ENCODE results near the gene CHID1. TPM values are rescaled to one million over a fixed set of nuclear protein-coding genes. Genes with fewer than 3 reads are reported as not detected.

The CHID1 gene
- total and polyA plus RNA-seq, 2 donors (not counting 1 experiment from before 2014, with no cell fraction given): 31.0 to 68.1 TPM

GRCh38 chr11:954392-955153 lies 44.0 kb upstream of the CHID1 start:
- Histone ChIP-seq H3K27me3 (replicated peaks in 1 of 4; ENCODE audit: control extremely low read depth in 1 of 4, control insufficient read depth in 3 of 4, insufficient read depth in 4 of 4, low read length in 3 of 4) (no peaks in the 10 kb centered on the region), H3K36me3 (replicated peaks in 1 of 2; ENCODE audit: control extremely low read depth in 1 of 2, control insufficient read depth in 1 of 2, extremely low read depth in 1 of 2, insufficient read depth in 2 of 2, low read length in 1 of 2) (peaks cover 0 to 10% of the 10 kb centered on the region in 2 experiments), H3K4me1 (ENCODE audit: control insufficient read depth in 2 of 2, insufficient read depth in 2 of 2, low read length in 2 of 2) (peaks cover 18% of the 10 kb centered on the region in 2 donors), H3K9me3 (ENCODE audit: control extremely low read depth in 1 of 3, control insufficient read depth in 2 of 3, insufficient read depth in 1 of 3, low read length in 2 of 3) (peaks cover 0 to 5% (median 2%) of the 10 kb centered on the region in 3 donors), H3K4me2 (replicated peaks; ENCODE audit: low read depth, low read length, poor library complexity, severe bottlenecking) (peak overlapping the region; percentile 33), H4K20me1 (ENCODE audit: control insufficient read depth, insufficient read depth, low read length, poor library complexity, severe bottlenecking) (peaks cover 46% of the 10 kb centered on the region), H3K9ac (ENCODE audit: low read length) (peak overlapping the region; percentile 14), H3K4me3 (ENCODE audit: control extremely low read depth in 1 of 5, extremely low read depth in 1 of 5, insufficient read depth in 1 of 5, low read depth in 2 of 5, low read length in 4 of 5) (no peak overlapping the region), H3K79me2 (ENCODE audit: control insufficient read depth, insufficient read depth, low read length) (peaks cover 53% of the 10 kb centered on the region), H2AFZ (ENCODE audit: insufficient read depth, low read depth, low read length, poor library complexity, severe bottlenecking) (no peak overlapping the region), H3K27ac (ENCODE audit: low read length in 2 of 2) (peak overlapping the region in 1 of 2 donors; percentile 69)
- 89% methylated on average over 4 of the region's 5 CpGs for whole genome bisulfite sequencing (ENCODE audit: insufficient coverage)
- TF ChIP-seq EZH2 (IDR thresholded peaks at IDR 0.05; ENCODE audit: borderline replicate concordance, insufficient read depth, low read depth, low read length, poor library complexity, severe bottlenecking): no peak
- TF ChIP-seq CTCF (IDR thresholded peaks at IDR 0.05): no peak
- intact Hi-C loops (cut with micrococcal nuclease): no loop called here
- no peak for DNase-seq
- Mint-ChIP-seq H3K27me3 (no peaks in the 10 kb centered on the region), H3K27ac (peak overlapping the region; percentile 21), H3K4me3 (peak overlapping the region; percentile 37), H3K4me1 (peaks cover 31% of the 10 kb centered on the region), H3K9me3 (ENCODE audit: insufficient read depth) (peaks cover 3% of the 10 kb centered on the region)
- no peak for ATAC-seq (ENCODE audit: low read depth)
- ChIA-PET CTCF (no interaction called here), POLR2A (no interaction called here)

GRCh38 chr11:953512-953911 lies 42.9 kb upstream of the CHID1 start:
- peaks cover 46% of the 10 kb centered on the region for H4K20me1 ChIP-seq (ENCODE audit: control insufficient read depth, insufficient read depth, low read length, poor library complexity, severe bottlenecking)
- no peak overlapping the region for H3K4me2 ChIP-seq (replicated peaks; ENCODE audit: low read depth, low read length, poor library complexity, severe bottlenecking)
- H2AFZ ChIP-seq (ENCODE audit: insufficient read depth, low read depth, low read length, poor library complexity, severe bottlenecking): no peak overlapping the region
- CTCF ChIA-PET: no interaction called here
- peaks cover 63% of the 10 kb centered on the region for H3K79me2 ChIP-seq (ENCODE audit: control insufficient read depth, insufficient read depth, low read length)
- WGBS (ENCODE audit: insufficient coverage): 85% methylated on average over 10 of the region's 13 CpGs
- H3K36me3 ChIP-seq (replicated peaks in 1 of 2; ENCODE audit: control extremely low read depth in 1 of 2, control insufficient read depth in 1 of 2, extremely low read depth in 1 of 2, insufficient read depth in 2 of 2, low read length in 1 of 2): peaks cover 0 to 9% of the 10 kb centered on the region in 2 experiments
- no peaks in the 10 kb centered on the region for H3K27me3 ChIP-seq (replicated peaks in 1 of 4; ENCODE audit: control extremely low read depth in 1 of 4, control insufficient read depth in 3 of 4, insufficient read depth in 4 of 4, low read length in 3 of 4)
- ATAC-seq (ENCODE audit: low read depth) (no peak), DNase-seq (no peak)
- POLR2A ChIA-PET: no interaction called here
- H3K27me3 Mint-ChIP-seq: no peaks in the 10 kb centered on the region
- H3K27ac Mint-ChIP-seq: no peak overlapping the region
- H3K9ac ChIP-seq (ENCODE audit: low read length): no peak overlapping the region
- H3K9me3 Mint-ChIP-seq (ENCODE audit: insufficient read depth): peaks cover 3% of the 10 kb centered on the region
- H3K9me3 ChIP-seq (ENCODE audit: control extremely low read depth in 1 of 3, control insufficient read depth in 2 of 3, insufficient read depth in 1 of 3, low read length in 2 of 3): peaks cover 0 to 13% (median 8%) of the 10 kb centered on the region in 3 donors
- no peak overlapping the region for H3K4me3 Mint-ChIP-seq
- H3K4me3 ChIP-seq (ENCODE audit: control extremely low read depth in 1 of 5, extremely low read depth in 1 of 5, insufficient read depth in 1 of 5, low read depth in 2 of 5, low read length in 4 of 5): no peak overlapping the region
- peaks cover 31% of the 10 kb centered on the region for H3K4me1 Mint-ChIP-seq
- TF ChIP-seq EZH2 (IDR thresholded peaks at IDR 0.05; ENCODE audit: borderline replicate concordance, insufficient read depth, low read depth, low read length, poor library complexity, severe bottlenecking) (no peak), CTCF (IDR thresholded peaks at IDR 0.05) (no peak)
- H3K27ac ChIP-seq (ENCODE audit: low read length in 2 of 2): no peak overlapping the region
- intact Hi-C loops (cut with micrococcal nuclease): no loop called here
- peaks cover 18% of the 10 kb centered on the region in 2 donors for H3K4me1 ChIP-seq (ENCODE audit: control insufficient read depth in 2 of 2, insufficient read depth in 2 of 2, low read length in 2 of 2)
